Inflammatory macrophage (primary cell): Measurements from ENCODE around the gene TSPAN18.
A peak's percentile ranks its signal among the peaks of the same experiment; 100 is the strongest.

Source experiments
- DNase-seq, 2 donors: peaks; one replicate each; pipeline ENCODE4 v3.0.0-alpha.2; 2020 to 2022
- total RNA-seq, 18 experiments: gene quantifications; one replicate each; lab custom pipeline; 2026; ENCODE audit warnings: mixed read lengths in 6 of 18, inconsistent platforms in 2 of 18; lab: John Stamatoyannopoulos, UW

Gene TSPAN18, protein sequence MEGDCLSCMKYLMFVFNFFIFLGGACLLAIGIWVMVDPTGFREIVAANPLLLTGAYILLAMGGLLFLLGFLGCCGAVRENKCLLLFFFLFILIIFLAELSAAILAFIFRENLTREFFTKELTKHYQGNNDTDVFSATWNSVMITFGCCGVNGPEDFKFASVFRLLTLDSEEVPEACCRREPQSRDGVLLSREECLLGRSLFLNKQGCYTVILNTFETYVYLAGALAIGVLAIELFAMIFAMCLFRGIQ
- 0 to 0.16 (median 0.02) reads per million in 18 experiments for total RNA-seq

GRCh38 chr11:44726283-44727113, at the start of gene TSPAN18:
Gene TSPAN18 (plus strand): TSS chr11:44726962. CDS start chr11:44906417, 179,455 bp downstream.
- DNase-seq, result no peak

- no peak for DNase-seq
Observed at GRCh38 chr11:44680982-44681597, 45.7 kb upstream of the TSPAN18 start.

DNA sequence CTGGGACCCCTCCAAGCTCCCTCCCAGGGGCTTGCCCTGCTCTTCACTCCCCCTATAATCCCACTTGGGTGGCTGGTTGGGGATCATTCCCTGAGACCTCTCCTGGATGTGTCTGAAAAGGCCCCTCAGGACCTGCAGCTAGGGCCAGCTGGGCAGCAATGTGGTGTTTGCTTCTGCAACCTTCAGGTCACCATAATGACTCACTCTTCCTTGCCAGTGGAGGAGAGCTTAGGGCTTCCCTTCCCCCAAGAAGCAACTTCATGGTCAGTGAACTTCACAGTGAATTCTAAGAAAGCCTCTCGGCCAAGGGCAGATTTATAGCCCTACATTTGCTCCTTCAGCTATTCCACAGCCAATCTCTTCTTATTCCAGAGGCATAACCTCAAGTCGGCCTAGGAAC, 45.1 kb upstream of the TSPAN18 start:
- DNase-seq, result peak in 1 of 2 donors; percentile 36

DNA sequence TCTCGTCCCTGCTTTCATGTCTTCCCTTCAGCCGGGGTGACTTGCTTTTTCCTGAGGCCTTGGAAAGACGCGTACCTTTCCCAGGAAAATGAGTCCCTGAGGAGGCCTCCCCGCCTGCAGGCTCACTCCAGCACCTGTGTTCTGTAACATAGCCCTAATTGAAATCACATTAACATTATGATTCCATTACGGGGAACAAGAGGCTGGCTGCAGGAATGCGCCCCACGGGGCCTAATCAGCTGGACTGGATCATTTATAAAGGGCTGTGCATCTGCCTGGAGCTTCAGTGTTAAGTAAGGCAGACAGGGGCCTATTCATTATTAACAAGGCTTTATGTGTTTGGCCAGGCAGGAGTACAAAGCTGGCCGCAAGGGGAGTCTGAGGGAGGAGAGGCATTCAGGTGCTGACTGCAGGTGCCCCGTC, 41.9 kb upstream of the TSPAN18 start:
- no peak for DNase-seq

DNA sequence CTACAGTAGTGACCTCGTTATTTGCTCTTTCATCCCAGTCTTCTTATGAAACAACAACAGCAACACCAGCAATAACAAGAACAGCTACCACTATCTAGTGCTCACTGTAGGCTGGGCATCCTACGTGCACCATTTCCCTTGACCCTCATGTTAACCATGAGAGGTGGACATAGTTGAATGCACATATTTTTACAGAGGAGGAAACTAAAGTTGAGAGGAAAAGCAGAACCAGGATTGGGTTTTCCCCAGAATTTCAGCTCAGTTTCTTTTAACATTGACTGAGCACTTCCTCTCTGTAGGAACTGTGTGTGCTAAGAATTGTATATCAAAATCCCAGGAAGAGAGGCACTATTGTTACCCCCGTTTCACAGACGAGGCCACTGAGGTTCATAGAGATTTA, 39.4 kb upstream of the TSPAN18 start:
- peak; percentile 57 to 67 for DNase-seq

DNA sequence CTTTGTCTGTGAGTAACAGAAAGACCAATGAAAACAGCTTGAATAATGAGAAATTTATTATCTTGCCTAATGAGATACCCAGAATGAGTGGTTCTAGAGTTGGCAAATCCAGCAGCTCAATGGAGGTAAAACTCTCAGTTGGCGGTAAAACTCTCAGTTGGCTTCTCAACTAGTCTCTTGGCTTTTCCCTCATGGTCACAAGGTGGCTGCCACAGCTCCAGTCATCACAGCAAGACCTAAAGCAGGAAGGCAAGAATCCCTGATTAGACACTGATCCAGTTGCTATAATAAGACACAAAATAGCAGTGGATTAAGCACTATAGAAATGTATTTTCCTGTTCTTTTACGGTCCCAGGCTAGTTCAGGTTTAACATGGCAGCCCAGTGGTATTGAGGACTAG, 37.5 kb upstream of the TSPAN18 start:
- DNase-seq, result no peak

- no peak for DNase-seq
Observed at GRCh38 chr11:44690651-44691050, 36.1 kb upstream of the TSPAN18 start.

DNA sequence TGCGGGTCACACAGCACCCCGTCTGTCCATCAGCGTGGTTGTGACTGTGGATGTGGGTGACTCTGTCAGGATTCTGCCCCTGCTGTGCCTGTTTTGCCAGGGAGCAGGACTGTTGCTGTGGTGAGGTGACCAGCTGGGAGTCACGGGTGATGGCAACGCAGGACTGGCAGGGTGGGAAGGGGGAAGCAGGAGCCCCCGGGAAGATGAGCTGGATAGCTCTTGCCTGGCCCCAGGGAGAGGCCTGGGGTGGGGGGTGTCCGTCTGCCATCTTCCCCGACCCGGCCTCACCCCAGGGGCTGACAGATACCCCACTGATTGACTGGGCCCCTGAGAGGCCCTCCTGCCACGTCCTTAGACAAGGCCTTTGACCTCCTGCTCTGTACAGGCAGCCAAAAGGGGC, 34.3 kb upstream of the TSPAN18 start:
- no peak for DNase-seq

DNA sequence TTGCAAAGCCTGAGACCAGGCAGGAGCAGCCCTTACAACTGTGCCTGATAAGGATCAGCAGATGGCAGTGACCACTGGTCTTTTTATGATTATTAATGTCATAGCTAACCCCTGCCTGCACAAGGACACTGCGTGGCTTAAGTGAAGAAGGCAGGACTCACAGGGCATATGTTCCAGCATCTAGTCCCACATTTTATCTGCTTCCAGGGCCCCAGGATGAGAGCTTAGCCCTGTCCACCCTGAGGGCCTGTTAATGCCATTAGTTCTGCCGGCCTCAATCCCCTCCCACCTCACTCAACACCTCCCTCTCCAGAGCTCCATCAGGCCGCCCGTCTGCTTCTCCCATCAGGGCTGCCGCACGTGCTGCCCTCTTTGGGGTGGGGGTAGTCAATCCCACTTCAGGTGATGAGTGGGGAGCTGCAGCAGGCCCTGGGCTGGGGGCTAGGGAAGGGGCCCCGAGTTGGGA, 33.1 kb upstream of the TSPAN18 start:
- no peak for DNase-seq

DNA sequence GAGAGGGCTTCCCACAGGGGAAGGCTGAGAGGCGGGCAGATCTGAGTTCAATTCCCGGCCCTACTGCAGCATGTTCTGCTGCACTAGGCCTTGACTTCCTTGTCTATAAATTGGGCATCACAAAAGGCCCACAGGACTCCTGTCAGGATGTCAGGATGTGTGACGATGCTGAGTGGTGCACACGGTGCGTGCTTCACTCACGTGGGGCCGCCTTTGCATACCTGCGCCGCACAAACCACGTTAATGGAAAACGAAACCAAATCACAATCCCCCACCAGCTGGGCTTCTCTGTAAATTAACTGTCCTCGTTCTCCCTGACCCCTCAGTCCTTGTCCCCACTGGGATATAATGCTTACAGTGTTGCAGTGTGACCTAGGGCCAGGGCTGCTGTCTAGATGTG, 32.3 kb upstream of the TSPAN18 start:
- no peak for DNase-seq

GRCh38 chr11:44695169-44695833, 31.5 kb upstream of the TSPAN18 start:
- DNase-seq, result no peak

GRCh38 chr11:44698252-44698912, 28.4 kb upstream of the TSPAN18 start:
- peak in 1 of 2 donors; percentile 18 for DNase-seq

DNA sequence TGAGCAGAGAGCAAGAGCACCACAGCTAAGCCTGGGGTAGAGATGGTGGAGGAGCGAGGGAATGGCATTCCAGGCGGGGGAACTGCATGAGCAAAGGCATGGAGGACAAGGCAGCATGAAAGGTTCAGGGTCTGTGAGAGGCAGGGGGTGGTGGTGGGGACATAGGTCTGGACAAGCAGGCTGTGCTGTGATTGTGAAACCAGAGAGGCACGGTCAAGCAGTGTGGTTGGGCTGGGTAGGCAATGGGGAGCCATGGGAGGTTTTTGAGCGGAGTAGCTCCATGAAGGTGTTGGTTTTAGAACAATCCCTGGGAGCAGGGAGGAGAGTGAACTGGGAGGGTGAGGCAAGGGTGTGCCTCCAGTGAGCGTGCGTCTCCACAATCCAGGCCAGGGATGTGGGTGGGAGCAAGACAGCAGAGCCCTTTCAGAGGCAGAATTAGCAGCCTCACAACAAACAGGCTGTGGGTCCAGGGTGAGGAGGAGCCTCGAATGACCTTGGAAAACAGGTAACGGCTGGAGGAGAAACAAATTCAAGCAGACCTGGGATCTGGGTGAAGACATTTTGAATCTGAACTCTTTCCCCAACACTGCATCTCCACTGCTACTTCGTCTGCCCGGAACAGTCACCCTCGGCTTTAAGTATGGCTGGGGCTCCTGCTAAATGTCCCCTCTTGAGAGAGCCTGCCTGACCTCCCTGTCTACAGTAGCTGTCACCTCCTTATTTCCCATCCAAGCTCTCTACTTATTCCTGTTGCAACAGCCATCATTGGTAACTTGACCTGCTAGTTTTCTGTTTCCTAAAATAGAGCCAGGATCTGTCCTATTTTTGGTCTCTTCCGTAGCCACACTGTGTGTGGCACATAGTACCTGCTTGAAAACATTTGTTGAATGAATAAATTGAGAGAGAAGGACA, 27.0 kb upstream of the TSPAN18 start:
- no peak for DNase-seq

DNA sequence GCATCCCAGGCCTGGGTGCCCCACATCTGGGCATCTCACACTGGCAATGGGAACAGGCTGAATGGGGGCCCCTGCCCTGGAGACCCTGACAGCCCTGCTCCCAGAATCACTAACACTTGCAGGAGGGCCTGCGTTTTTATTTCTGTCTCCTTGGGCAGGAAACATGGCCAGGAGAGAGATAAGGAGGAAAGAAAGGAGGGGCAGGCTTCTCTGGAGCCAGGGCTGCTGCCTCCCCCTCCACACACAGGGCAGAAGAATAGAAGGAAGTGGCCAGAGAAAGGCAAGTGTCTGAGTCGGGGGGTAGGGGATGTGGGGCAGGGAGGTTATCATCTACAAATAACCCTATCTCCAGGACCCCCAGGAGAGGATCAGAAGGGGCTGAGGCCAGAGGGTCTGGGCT, 25.5 kb upstream of the TSPAN18 start:
- no peak for DNase-seq

GRCh38 chr11:44702889-44703288, 23.9 kb upstream of the TSPAN18 start:
- DNase-seq, result no peak

DNA sequence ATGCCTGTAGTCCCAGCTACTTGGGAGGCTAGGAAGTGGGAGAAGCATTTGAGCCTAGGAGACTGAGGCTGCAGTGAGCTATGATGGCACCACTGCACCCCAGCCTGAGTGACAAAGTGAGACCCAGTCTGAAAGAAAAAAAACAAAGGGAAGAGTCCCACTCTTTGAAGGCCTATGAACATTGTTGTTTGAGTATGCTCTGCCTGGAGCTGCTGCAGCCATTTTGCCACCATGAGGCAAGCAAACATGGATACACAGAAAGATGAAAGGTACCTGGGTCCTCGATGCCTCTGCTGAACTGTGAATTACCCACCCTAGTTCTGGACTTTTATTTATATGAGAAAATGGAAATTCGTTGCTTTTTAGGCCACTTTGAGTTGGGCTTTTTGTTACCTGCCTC, 19.7 kb upstream of the TSPAN18 start:
- DNase-seq, result no peak

DNA sequence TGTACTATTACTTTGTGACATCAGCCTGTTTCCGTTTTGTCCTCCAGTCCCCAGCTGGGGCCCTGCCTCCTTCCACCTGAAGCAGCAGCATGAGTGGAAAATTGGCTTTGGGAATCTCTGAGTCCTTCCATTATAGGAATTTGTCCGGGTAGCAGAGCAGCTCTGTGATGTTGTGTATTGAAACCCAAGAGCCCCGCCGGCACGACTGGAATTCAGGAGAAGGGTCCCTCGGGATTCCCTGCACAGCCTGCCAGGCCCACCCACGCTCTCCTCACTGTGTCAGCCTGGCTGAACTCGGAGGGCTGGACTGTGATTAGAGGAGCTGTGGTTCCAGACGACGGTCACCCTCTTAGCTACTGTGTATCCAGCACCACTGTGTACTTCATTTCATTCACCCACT, 18.8 kb upstream of the TSPAN18 start:
- no peak for DNase-seq

- DNase-seq, result no peak
Observed at GRCh38 chr11:44708523-44709280, 18.1 kb upstream of the TSPAN18 start.

- no peak for DNase-seq
Observed at GRCh38 chr11:44709281-44709562, 17.5 kb upstream of the TSPAN18 start.

DNA sequence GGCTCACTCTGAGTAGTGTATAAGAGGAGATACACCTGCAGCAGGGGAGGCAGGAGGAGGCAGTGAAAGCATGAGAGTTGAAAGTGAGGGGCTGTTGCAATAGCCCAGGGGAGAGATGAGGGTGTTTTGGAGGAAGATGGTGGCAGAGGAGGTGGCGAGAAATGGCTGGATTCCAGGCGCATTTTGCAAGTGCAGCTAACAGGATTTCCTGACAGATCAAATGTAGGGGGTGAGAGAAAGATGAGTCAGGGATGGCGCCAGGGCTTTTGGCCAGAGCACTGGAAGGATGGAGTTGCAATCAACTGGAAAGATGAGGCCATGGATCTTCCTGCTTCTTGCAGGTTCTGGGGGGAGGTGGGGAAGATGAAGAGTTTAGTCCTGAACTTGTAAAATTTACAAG, 16.8 kb upstream of the TSPAN18 start:
- no peak for DNase-seq
